ENCODE results near the gene LEPR. TPM values are rescaled to one million over a fixed set of nuclear protein-coding genes. Genes with fewer than 3 reads are reported as not detected.

LEPR gene
- polyA plus RNA-seq, 4 donors = 0.54 to 6.6 (median 2.9) TPM; not detected in 1

GRCh38 chr1:65425006-65425405 lies 4.5 kb downstream of the LEPR start:
- WGBS, 3 donors = 97 to 100% (median 97%) methylated on average over 2 of the region's 2 CpGs
- Histone ChIP-seq H3K36me3 (ENCODE audit: control insufficient read depth in 3 of 3, insufficient read depth in 2 of 3, low read depth in 1 of 3, low read length in 3 of 3) (peaks cover 4 to 16% (median 14%) of the 10 kb centered on the region in 3 donors), H3K4me3 (ENCODE audit: low read depth in 1 of 3, low read length in 3 of 3) (no peak overlapping the region), H3K4me1 (ENCODE audit: control insufficient read depth in 3 of 3, insufficient read depth in 2 of 3, low read depth in 1 of 3, low read length in 2 of 3) (peaks cover 0 to 6% (median 4%) of the 10 kb centered on the region in 3 donors), H3K9me3 (ENCODE audit: control insufficient read depth in 2 of 2, insufficient read depth in 1 of 2, low read depth in 1 of 2, low read length in 1 of 2) (no peaks in the 10 kb centered on the region), H3K27me3 (ENCODE audit: control insufficient read depth in 3 of 3, insufficient read depth in 3 of 3, low read length in 3 of 3) (no peaks in the 10 kb centered on the region), H3K27ac (ENCODE audit: low read depth in 1 of 3, low read length in 2 of 3) (no peak overlapping the region)
- DNase-seq = no peak
- FAIRE-seq = no peak

GRCh38 chr1:65425697-65426096 lies 5.2 kb downstream of the LEPR start:
- Histone ChIP-seq H3K36me3 (ENCODE audit: control insufficient read depth in 3 of 3, insufficient read depth in 2 of 3, low read depth in 1 of 3, low read length in 3 of 3) (peaks cover 5 to 16% (median 14%) of the 10 kb centered on the region in 3 donors), H3K27ac (ENCODE audit: low read depth in 1 of 3, low read length in 2 of 3) (no peak overlapping the region), H3K9me3 (ENCODE audit: control insufficient read depth in 2 of 2, insufficient read depth in 1 of 2, low read depth in 1 of 2, low read length in 1 of 2) (no peaks in the 10 kb centered on the region), H3K4me3 (ENCODE audit: low read depth in 1 of 3, low read length in 3 of 3) (no peak overlapping the region), H3K4me1 (ENCODE audit: control insufficient read depth in 3 of 3, insufficient read depth in 2 of 3, low read depth in 1 of 3, low read length in 2 of 3) (peaks cover 0 to 6% (median 4%) of the 10 kb centered on the region in 3 donors), H3K27me3 (ENCODE audit: control insufficient read depth in 3 of 3, insufficient read depth in 3 of 3, low read length in 3 of 3) (no peaks in the 10 kb centered on the region)
- 94 to 96% (median 94%) methylated on average over 3 of the region's 3 CpGs for WGBS, 3 donors
- DNase-seq = no peak
- FAIRE-seq = no peak

- no peaks in the 10 kb centered on the region for H3K27me3 ChIP-seq (ENCODE audit: control insufficient read depth in 3 of 3, insufficient read depth in 3 of 3, low read length in 3 of 3)
- H3K36me3 ChIP-seq (ENCODE audit: control insufficient read depth in 3 of 3, insufficient read depth in 2 of 3, low read depth in 1 of 3, low read length in 3 of 3) = peaks cover 7 to 23% (median 17%) of the 10 kb centered on the region in 3 donors
- H3K4me1 ChIP-seq (ENCODE audit: control insufficient read depth in 3 of 3, insufficient read depth in 2 of 3, low read depth in 1 of 3, low read length in 2 of 3) = no peaks in the 10 kb centered on the region
- no peaks in the 10 kb centered on the region for H3K9me3 ChIP-seq (ENCODE audit: control insufficient read depth in 2 of 2, insufficient read depth in 1 of 2, low read depth in 1 of 2, low read length in 1 of 2)
- no peak overlapping the region for H3K4me3 ChIP-seq (ENCODE audit: low read depth in 1 of 3, low read length in 3 of 3)
- no peak for FAIRE-seq
- no peak for DNase-seq
- H3K27ac ChIP-seq (ENCODE audit: low read depth in 1 of 3, low read length in 2 of 3) = no peak overlapping the region
- WGBS, 3 donors = 91 to 97% (median 96%) methylated on average over 2 of the region's 2 CpGs
Observed at GRCh38 chr1:65429078-65429477, 8.6 kb downstream of the LEPR start.

GRCh38 chr1:65429806-65430205 lies 9.3 kb downstream of the LEPR start:
- H3K9me3 ChIP-seq (ENCODE audit: control insufficient read depth in 2 of 2, insufficient read depth in 1 of 2, low read depth in 1 of 2, low read length in 1 of 2) = no peaks in the 10 kb centered on the region
- DNase-seq (no peak), FAIRE-seq (no peak)
- H3K4me1 ChIP-seq (ENCODE audit: control insufficient read depth in 3 of 3, insufficient read depth in 2 of 3, low read depth in 1 of 3, low read length in 2 of 3) = no peaks in the 10 kb centered on the region
- H3K27ac ChIP-seq (ENCODE audit: low read depth in 1 of 3, low read length in 2 of 3) = no peak overlapping the region
- no peak overlapping the region for H3K4me3 ChIP-seq (ENCODE audit: low read depth in 1 of 3, low read length in 3 of 3)
- WGBS, 3 donors = 71 to 82% (median 80%) methylated on average over 7 of the region's 7 CpGs
- no peaks in the 10 kb centered on the region for H3K27me3 ChIP-seq (ENCODE audit: control insufficient read depth in 3 of 3, insufficient read depth in 3 of 3, low read length in 3 of 3)
- peaks cover 7 to 25% (median 17%) of the 10 kb centered on the region in 3 donors for H3K36me3 ChIP-seq (ENCODE audit: control insufficient read depth in 3 of 3, insufficient read depth in 2 of 3, low read depth in 1 of 3, low read length in 3 of 3)

- Histone ChIP-seq H3K36me3 (ENCODE audit: control insufficient read depth in 3 of 3, insufficient read depth in 2 of 3, low read depth in 1 of 3, low read length in 3 of 3) (peaks cover 4 to 23% (median 11%) of the 10 kb centered on the region in 3 donors), H3K4me3 (ENCODE audit: low read depth in 1 of 3, low read length in 3 of 3) (no peak overlapping the region), H3K9me3 (ENCODE audit: control insufficient read depth in 2 of 2, insufficient read depth in 1 of 2, low read depth in 1 of 2, low read length in 1 of 2) (no peaks in the 10 kb centered on the region), H3K27me3 (ENCODE audit: control insufficient read depth in 3 of 3, insufficient read depth in 3 of 3, low read length in 3 of 3) (no peaks in the 10 kb centered on the region), H3K27ac (ENCODE audit: low read depth in 1 of 3, low read length in 2 of 3) (no peak overlapping the region), H3K4me1 (ENCODE audit: control insufficient read depth in 3 of 3, insufficient read depth in 2 of 3, low read depth in 1 of 3, low read length in 2 of 3) (no peaks in the 10 kb centered on the region)
- 38 to 71% (median 55%) methylated on average over 1 of the region's 1 CpG for WGBS, 3 donors
- peak; percentile 9 to 47 for DNase-seq
- peak; percentile 26 for FAIRE-seq
Observed at GRCh38 chr1:65431111-65431705, 10.7 kb downstream of the LEPR start.

- Histone ChIP-seq H3K4me1 (ENCODE audit: control insufficient read depth in 3 of 3, insufficient read depth in 2 of 3, low read depth in 1 of 3, low read length in 2 of 3) (no peaks in the 10 kb centered on the region), H3K4me3 (ENCODE audit: low read depth in 1 of 3, low read length in 3 of 3) (no peak overlapping the region), H3K36me3 (ENCODE audit: control insufficient read depth in 3 of 3, insufficient read depth in 2 of 3, low read depth in 1 of 3, low read length in 3 of 3) (peaks cover 2 to 13% (median 7%) of the 10 kb centered on the region in 3 donors), H3K9me3 (ENCODE audit: control insufficient read depth in 2 of 2, insufficient read depth in 1 of 2, low read depth in 1 of 2, low read length in 1 of 2) (no peaks in the 10 kb centered on the region), H3K27ac (ENCODE audit: low read depth in 1 of 3, low read length in 2 of 3) (no peak overlapping the region), H3K27me3 (ENCODE audit: control insufficient read depth in 3 of 3, insufficient read depth in 3 of 3, low read length in 3 of 3) (no peaks in the 10 kb centered on the region)
- DNase-seq (no peak), FAIRE-seq (no peak)
- WGBS, 3 donors = 81 to 84% (median 83%) methylated on average over 8 of the region's 8 CpGs
Observed at GRCh38 chr1:65432918-65433317, 12.4 kb downstream of the LEPR start.

GRCh38 chr1:65434255-65434654 lies 13.8 kb downstream of the LEPR start:
- no peak overlapping the region for H3K4me3 ChIP-seq (ENCODE audit: low read depth in 1 of 3, low read length in 3 of 3)
- no peak overlapping the region for H3K27ac ChIP-seq (ENCODE audit: low read depth in 1 of 3, low read length in 2 of 3)
- H3K36me3 ChIP-seq (ENCODE audit: control insufficient read depth in 3 of 3, insufficient read depth in 2 of 3, low read depth in 1 of 3, low read length in 3 of 3) = peaks cover 2 to 10% (median 7%) of the 10 kb centered on the region in 3 donors
- 90 to 100% (median 96%) methylated on average over 1 of the region's 1 CpG for WGBS, 3 donors
- no peak for DNase-seq
- H3K27me3 ChIP-seq (ENCODE audit: control insufficient read depth in 3 of 3, insufficient read depth in 3 of 3, low read length in 3 of 3) = no peaks in the 10 kb centered on the region
- H3K9me3 ChIP-seq (ENCODE audit: control insufficient read depth in 2 of 2, insufficient read depth in 1 of 2, low read depth in 1 of 2, low read length in 1 of 2) = no peaks in the 10 kb centered on the region
- H3K4me1 ChIP-seq (ENCODE audit: control insufficient read depth in 3 of 3, insufficient read depth in 2 of 3, low read depth in 1 of 3, low read length in 2 of 3) = no peaks in the 10 kb centered on the region
- no peak for FAIRE-seq

- H3K36me3 ChIP-seq (ENCODE audit: control insufficient read depth in 3 of 3, insufficient read depth in 2 of 3, low read depth in 1 of 3, low read length in 3 of 3) = peaks cover 2 to 10% (median 7%) of the 10 kb centered on the region in 3 donors
- DNase-seq (no peak), FAIRE-seq (no peak)
- no peak overlapping the region for H3K4me3 ChIP-seq (ENCODE audit: low read depth in 1 of 3, low read length in 3 of 3)
- H3K27me3 ChIP-seq (ENCODE audit: control insufficient read depth in 3 of 3, insufficient read depth in 3 of 3, low read length in 3 of 3) = no peaks in the 10 kb centered on the region
- H3K9me3 ChIP-seq (ENCODE audit: control insufficient read depth in 2 of 2, insufficient read depth in 1 of 2, low read depth in 1 of 2, low read length in 1 of 2) = no peaks in the 10 kb centered on the region
- H3K27ac ChIP-seq (ENCODE audit: low read depth in 1 of 3, low read length in 2 of 3) = no peak overlapping the region
- no peaks in the 10 kb centered on the region for H3K4me1 ChIP-seq (ENCODE audit: control insufficient read depth in 3 of 3, insufficient read depth in 2 of 3, low read depth in 1 of 3, low read length in 2 of 3)
- WGBS, 3 donors = 66 to 88% (median 72%) methylated on average over 3 of the region's 3 CpGs
Observed at GRCh38 chr1:65434760-65435159, 14.3 kb downstream of the LEPR start.

GRCh38 chr1:65435987-65436386 lies 15.5 kb downstream of the LEPR start:
- no peak for FAIRE-seq
- DNase-seq = no peak
- Histone ChIP-seq H3K27ac (ENCODE audit: low read depth in 1 of 3, low read length in 2 of 3) (no peak overlapping the region), H3K9me3 (ENCODE audit: control insufficient read depth in 2 of 2, insufficient read depth in 1 of 2, low read depth in 1 of 2, low read length in 1 of 2) (no peaks in the 10 kb centered on the region), H3K36me3 (ENCODE audit: control insufficient read depth in 3 of 3, insufficient read depth in 2 of 3, low read depth in 1 of 3, low read length in 3 of 3) (peaks cover 0 to 10% (median 7%) of the 10 kb centered on the region in 3 donors), H3K4me3 (ENCODE audit: low read depth in 1 of 3, low read length in 3 of 3) (no peak overlapping the region), H3K27me3 (ENCODE audit: control insufficient read depth in 3 of 3, insufficient read depth in 3 of 3, low read length in 3 of 3) (no peaks in the 10 kb centered on the region), H3K4me1 (ENCODE audit: control insufficient read depth in 3 of 3, insufficient read depth in 2 of 3, low read depth in 1 of 3, low read length in 2 of 3) (no peaks in the 10 kb centered on the region)
- WGBS, 3 donors = 83 to 89% (median 86%) methylated on average over 2 of the region's 2 CpGs
